OCI-LY1 (cell line): ENCODE data around the gene UMODL1.

Source experiments
- H2AFZ ChIP-seq: fragments of 200-600 bp; sonication (generic), shearing (Covaris generic); 2 replicates; pipeline ENCODE4 v1.6.0; 2014; ENCODE audit warnings: antibody characterized with exemption, mild to moderate bottlenecking, low read length
- H3F3A ChIP-seq: fragments of 200-600 bp; sonication (generic), shearing (Covaris generic); 2 replicates; pipeline ENCODE4 v1.6.0; 2014; ENCODE audit warnings: mild to moderate bottlenecking, antibody characterized with exemption, low read length, moderate library complexity; ENCODE audit not compliant: insufficient read depth
- H3K27ac ChIP-seq: fragments of 200-600 bp; sonication (generic); 2 replicates; pipeline ENCODE4 v1.5.1; 2014; ENCODE audit warnings: low read length, mixed run types, mild to moderate bottlenecking, low read depth; ENCODE audit not compliant: poor library complexity, severe bottlenecking
- H3K27me3 ChIP-seq: fragments of 200-600 bp; sonication (generic); 2 replicates; pipeline ENCODE4 v1.6.0; 2014; ENCODE audit warnings: antibody characterized with exemption, mild to moderate bottlenecking, low read length, moderate library complexity; ENCODE audit not compliant: insufficient read depth
- H3K36me3 ChIP-seq: fragments of 200-600 bp; sonication (generic); 2 replicates; pipeline ENCODE4 v1.6.1; 2014; ENCODE audit warnings: mild to moderate bottlenecking, antibody characterized with exemption, low read length, moderate library complexity, mixed read lengths; ENCODE audit not compliant: insufficient read depth
- H3K4me1 ChIP-seq: fragments of 200-600 bp; sonication (generic); 2 replicates; pipeline ENCODE4 v1.5.1; 2014; ENCODE audit warnings: mild to moderate bottlenecking, low read length, moderate library complexity; ENCODE audit not compliant: insufficient read depth, severe bottlenecking
- H3K4me2 ChIP-seq: fragments of 200-600 bp; sonication (generic), shearing (Covaris generic); 2 replicates; pipeline ENCODE4 v1.6.1; 2014; ENCODE audit warnings: low read length
- H3K4me3 ChIP-seq: fragments of 200-600 bp; sonication (generic); 2 replicates; pipeline ENCODE4 v1.5.1; 2014; ENCODE audit warnings: low read length, low read depth, mild to moderate bottlenecking, mixed read lengths; ENCODE audit not compliant: poor library complexity, severe bottlenecking
- H3K79me2 ChIP-seq: fragments of 200-600 bp; shearing (Covaris generic); 2 replicates; pipeline ENCODE4 v1.6.1; 2016; ENCODE audit warnings: mixed run types, low read length, mixed read lengths; ENCODE audit not compliant: insufficient read depth
- H3K9ac ChIP-seq: fragments of 200-600 bp; sonication (generic), shearing (Covaris generic); 2 replicates; pipeline ENCODE4 v1.6.1; 2014; ENCODE audit warnings: mild to moderate bottlenecking, low read length, mixed read lengths
- H3K9me2 ChIP-seq: fragments of 200-600 bp; sonication (generic), shearing (Covaris generic); 2 replicates; pipeline ENCODE4 v1.6.1; 2014; ENCODE audit warnings: low read depth, mild to moderate bottlenecking, low read length, mixed read lengths
- H3K9me3 ChIP-seq: fragments of 200-600 bp; shearing (Covaris generic); 2 replicates; pipeline ENCODE4 v1.6.1; 2014; ENCODE audit warnings: low read length, mixed read lengths
- H4K20me1 ChIP-seq: fragments of 200-600 bp; sonication (generic), shearing (Covaris generic); 2 replicates; pipeline ENCODE4 v1.6.0; 2016; ENCODE audit warnings: mild to moderate bottlenecking, low read length; ENCODE audit not compliant: insufficient read depth
- EZH2 ChIP-seq: fragments of 200-600 bp; sonication (generic), shearing (Covaris generic); IDR thresholded peaks from 2 replicates; pipeline ENCODE4 v1.8.0; 2017; ENCODE audit warnings: borderline replicate concordance, mixed run types, mild to moderate bottlenecking, antibody characterized with exemption, low read length, moderate library complexity, mixed read lengths
- TF ChIP-seq, protein P1 (sequence below): fragments of 200-600 bp; sonication (generic), shearing (Covaris generic); IDR thresholded peaks from 2 replicates; pipeline ENCODE4 v1.5.1; 2017; ENCODE audit warnings: mild to moderate bottlenecking, antibody characterized with exemption, low read length, moderate library complexity, mixed read lengths

UMODL1 gene

GRCh38 chr21:42158846-42159245, 87.7 kb downstream of the UMODL1 start:
- H3K4me3 ChIP-seq: no peak overlapping the region
- no peaks in the 10 kb centered on the region for H4K20me1 ChIP-seq
- H3K9me2 ChIP-seq: no peaks in the 10 kb centered on the region
- peaks cover 9% of the 10 kb centered on the region for H3K4me1 ChIP-seq
- H3K9me3 ChIP-seq: no peaks in the 10 kb centered on the region
- no peak overlapping the region for H3K9ac ChIP-seq
- TF ChIP-seq, protein P1, sequence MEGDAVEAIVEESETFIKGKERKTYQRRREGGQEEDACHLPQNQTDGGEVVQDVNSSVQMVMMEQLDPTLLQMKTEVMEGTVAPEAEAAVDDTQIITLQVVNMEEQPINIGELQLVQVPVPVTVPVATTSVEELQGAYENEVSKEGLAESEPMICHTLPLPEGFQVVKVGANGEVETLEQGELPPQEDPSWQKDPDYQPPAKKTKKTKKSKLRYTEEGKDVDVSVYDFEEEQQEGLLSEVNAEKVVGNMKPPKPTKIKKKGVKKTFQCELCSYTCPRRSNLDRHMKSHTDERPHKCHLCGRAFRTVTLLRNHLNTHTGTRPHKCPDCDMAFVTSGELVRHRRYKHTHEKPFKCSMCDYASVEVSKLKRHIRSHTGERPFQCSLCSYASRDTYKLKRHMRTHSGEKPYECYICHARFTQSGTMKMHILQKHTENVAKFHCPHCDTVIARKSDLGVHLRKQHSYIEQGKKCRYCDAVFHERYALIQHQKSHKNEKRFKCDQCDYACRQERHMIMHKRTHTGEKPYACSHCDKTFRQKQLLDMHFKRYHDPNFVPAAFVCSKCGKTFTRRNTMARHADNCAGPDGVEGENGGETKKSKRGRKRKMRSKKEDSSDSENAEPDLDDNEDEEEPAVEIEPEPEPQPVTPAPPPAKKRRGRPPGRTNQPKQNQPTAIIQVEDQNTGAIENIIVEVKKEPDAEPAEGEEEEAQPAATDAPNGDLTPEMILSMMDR: no peak
- TF ChIP-seq EZH2: no peak
- H3K27ac ChIP-seq: no peak overlapping the region
- H3K27me3 ChIP-seq: peaks cover 3% of the 10 kb centered on the region; the same call in 1 of the 2 replicates
- H3K4me2 ChIP-seq: no peak overlapping the region
- no peaks in the 10 kb centered on the region for H3F3A ChIP-seq
- H3K79me2 ChIP-seq: no peaks in the 10 kb centered on the region
- no peaks in the 10 kb centered on the region for H3K36me3 ChIP-seq
- H2AFZ ChIP-seq: no peak overlapping the region

- Histone ChIP-seq H3F3A (no peaks in the 10 kb centered on the region), H3K27ac (no peak overlapping the region), H3K9me2 (no peaks in the 10 kb centered on the region), H3K4me3 (no peak overlapping the region), H3K4me2 (no peak overlapping the region), H3K9ac (no peak overlapping the region), H3K36me3 (no peaks in the 10 kb centered on the region), H3K4me1 (peaks cover 14% of the 10 kb centered on the region), H3K9me3 (no peaks in the 10 kb centered on the region), H4K20me1 (no peaks in the 10 kb centered on the region), H3K27me3 (peaks cover 3% of the 10 kb centered on the region; the same call in 1 of the 2 replicates), H3K79me2 (no peaks in the 10 kb centered on the region), H2AFZ (no peak overlapping the region)
- no peak for TF ChIP-seq EZH2
- TF ChIP-seq, protein P1: no peak
These were observed 88.5 kb downstream of the UMODL1 start for GRCh38 chr21:42159560-42160110.

- Histone ChIP-seq H3K4me2 (no peak overlapping the region), H2AFZ (no peak overlapping the region), H3K9me3 (no peaks in the 10 kb centered on the region), H3K36me3 (no peaks in the 10 kb centered on the region), H3K79me2 (no peaks in the 10 kb centered on the region), H3K4me3 (no peak overlapping the region), H3K4me1 (peaks cover 20% of the 10 kb centered on the region), H3F3A (no peaks in the 10 kb centered on the region), H3K9me2 (no peaks in the 10 kb centered on the region), H3K27me3 (peaks cover 3% of the 10 kb centered on the region; the same call in 1 of the 2 replicates), H3K27ac (no peak overlapping the region), H3K9ac (no peak overlapping the region), H4K20me1 (no peaks in the 10 kb centered on the region)
- no peak for TF ChIP-seq EZH2
- TF ChIP-seq, protein P1: no peak
These were observed 89.1 kb downstream of the UMODL1 start for GRCh38 chr21:42160111-42160721.
